SK-N-SH treated with all-trans-retinoic acid at 6 μM for 48 hours (cell line): ENCODE measurements around the gene COL11A1.

ENCODE experiments used
- OSR1 ChIP-seq: fragments of 250-450 bp; sonication (Bioruptor Pico); IDR thresholded peaks from 2 replicates; pipeline ENCODE4 v1.8.0; 2022; ENCODE audit warnings: moderate library complexity, mild to moderate bottlenecking, inconsistent platforms
- SNAI2 ChIP-seq: fragments of 250-450 bp; sonication (Bioruptor Pico); IDR thresholded peaks from 2 replicates; pipeline ENCODE4 v1.5.0; 2020; ENCODE audit warnings: mild to moderate bottlenecking, moderate library complexity

DNA sequence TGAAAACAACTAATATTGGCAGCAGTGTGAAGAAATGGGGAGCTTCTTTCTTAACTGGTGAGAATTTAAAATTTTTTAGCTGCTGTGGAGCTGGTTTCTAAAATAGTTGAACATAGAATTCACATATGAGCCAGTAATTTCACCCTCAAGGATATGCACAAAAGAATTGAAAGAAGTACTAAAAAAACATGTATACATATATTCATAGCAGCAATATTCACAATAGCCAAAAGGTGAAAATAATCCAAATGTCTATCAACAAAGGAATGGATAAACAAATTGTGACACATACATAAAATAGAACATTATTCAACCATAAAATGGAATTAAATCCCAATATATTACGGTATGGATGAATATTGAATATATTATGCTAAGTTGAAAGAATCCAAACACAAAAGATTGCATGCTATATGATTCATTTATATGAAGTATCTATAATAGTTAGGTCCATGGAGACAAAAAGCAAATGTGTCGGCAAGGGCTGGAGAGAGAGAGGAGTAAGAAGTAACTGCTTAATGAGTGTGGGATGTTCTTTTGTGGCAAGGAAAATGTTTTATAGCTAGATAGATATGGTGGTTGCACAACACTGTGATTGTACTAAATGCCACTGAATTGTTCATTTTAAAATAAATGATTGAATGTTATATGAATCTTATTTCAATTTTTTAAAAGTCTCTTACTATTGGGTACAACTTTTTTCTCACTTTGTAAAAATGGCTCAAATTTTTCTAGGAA is 14.8 kb upstream of the COL11A1 start:
- TF ChIP-seq OSR1 (CRISPR knock-in tag), result no peak
- TF ChIP-seq SNAI2, result no peak
